IMR-90 (cell line): ENCODE results near the gene FNBP1L. TPM values are rescaled to one million over a fixed set of nuclear protein-coding genes. Genes with fewer than 3 reads are reported as not detected.

Experiments used
- ATAC-seq: fragments of 200-7000 bp; cut with Tn5 transposase; 2 replicates; pipeline ENCODE4 v1.9.1; 2020; ENCODE audit warnings: low read depth, mild to moderate bottlenecking, moderate library complexity
- BruUV-seq: library from RNA; stranded (reverse); fragments of 400-500 nt; replicated peaks from 2 replicates; lab custom pipeline; 2021; lab: Mats Ljungman, UMichigan
- CTCF ChIA-PET: fragments of 300-600 bp; formaldehyde crosslinking; extraction: SDS; loops from one replicate; lab custom pipeline; 2021; ENCODE audit warnings: antibody characterized with exemption; lab: Yijun Ruan, JAX
- POLR2A ChIA-PET: fragments of 300-600 bp; sonication (Branson Sonifier 250); formaldehyde crosslinking; loops from one replicate; lab custom pipeline; 2022; ENCODE audit warnings: antibody characterized with exemption; ENCODE audit not compliant: unreplicated experiment; lab: Charles Lee
- DNase-seq: peaks from one replicate; pipeline ENCODE4 v3.0.0; 2013
- H2AFZ ChIP-seq: replicated peaks from 2 replicates; pipeline ENCODE3; 2013; ENCODE audit warnings: low read length, mild to moderate bottlenecking; ENCODE audit not compliant: poor library complexity
- H2AK5ac ChIP-seq: 2 replicates; pipeline ENCODE4 v1.6.1; 2013; ENCODE audit warnings: low read depth, low read length, inconsistent platforms
- H2AK9ac ChIP-seq: replicated peaks from 2 replicates; pipeline ENCODE3; 2013; ENCODE audit warnings: mild to moderate bottlenecking, low read depth, low read length, moderate library complexity; ENCODE audit not compliant: poor library complexity
- H2BK120ac ChIP-seq: 2 replicates; pipeline ENCODE4 v1.6.1; 2013; ENCODE audit warnings: low read depth, low read length, inconsistent platforms
- H2BK15ac ChIP-seq: 3 replicates; pipeline ENCODE4 v1.6.1; 2013; ENCODE audit warnings: low read depth, low read length, inconsistent platforms
- H2BK20ac ChIP-seq: 2 replicates; pipeline ENCODE4 v1.6.1; 2013; ENCODE audit warnings: low read depth, mild to moderate bottlenecking, inconsistent platforms, low read length, moderate library complexity
- H2BK5ac ChIP-seq: 2 replicates; pipeline ENCODE4 v1.6.1; 2013; ENCODE audit warnings: mild to moderate bottlenecking, low read depth, low read length, inconsistent platforms; ENCODE audit not compliant: poor library complexity, severe bottlenecking
- H3K14ac ChIP-seq: replicated peaks from 2 replicates; pipeline ENCODE4 v1.6.1; 2013; ENCODE audit warnings: low read depth, low read length, inconsistent platforms
- H3K18ac ChIP-seq: 2 replicates; pipeline ENCODE4 v1.6.1; 2013; ENCODE audit warnings: low read depth, low read length, control low read depth
- H3K23ac ChIP-seq: 2 replicates; pipeline ENCODE4 v1.6.1; 2013; ENCODE audit warnings: low read depth, low read length, inconsistent platforms
- H3K27ac ChIP-seq: 2 replicates; pipeline ENCODE4 v1.5.1; 2013; ENCODE audit warnings: mild to moderate bottlenecking, control low read depth, low read length; ENCODE audit not compliant: insufficient read depth
- H3K27me3 ChIP-seq: 2 replicates; pipeline ENCODE4 v1.6.1; 2013; ENCODE audit warnings: low read length; ENCODE audit not compliant: control insufficient read depth, insufficient read depth
- H3K36me3 ChIP-seq: 2 replicates; pipeline ENCODE4 v1.6.1; 2013; ENCODE audit warnings: low read length, mixed read lengths; ENCODE audit not compliant: control insufficient read depth, insufficient read depth
- H3K4ac ChIP-seq: 2 replicates; pipeline ENCODE4 v1.6.1; 2013; ENCODE audit warnings: low read depth, low read length, inconsistent platforms
- H3K4me1 ChIP-seq: 2 replicates; pipeline ENCODE4 v1.6.1; 2013; ENCODE audit warnings: low read length, mixed read lengths; ENCODE audit not compliant: control insufficient read depth, insufficient read depth
- H3K4me2 ChIP-seq: 2 replicates; pipeline ENCODE4 v1.6.1; 2013; ENCODE audit warnings: low read depth, mild to moderate bottlenecking, control low read depth, low read length, moderate library complexity
- H3K4me3 ChIP-seq: 2 replicates; pipeline ENCODE4 v1.5.1; 2013; ENCODE audit warnings: low read depth, mild to moderate bottlenecking, control low read depth, low read length, moderate library complexity; ENCODE audit not compliant: insufficient read depth
- H3K56ac ChIP-seq: 2 replicates; pipeline ENCODE4 v1.6.1; 2013; ENCODE audit warnings: low read length, inconsistent platforms; ENCODE audit not compliant: insufficient read depth; ENCODE audit errors: extremely low read depth
- H3K79me1 ChIP-seq, 2 experiments: 2 replicates each; pipeline ENCODE4 v1.6.1; 2013; ENCODE audit warnings: low read length in 2 of 2, inconsistent platforms in 1 of 2, low read depth in 1 of 2
- H3K9ac ChIP-seq: 2 replicates; pipeline ENCODE4 v1.6.1; 2013; ENCODE audit warnings: low read depth, low read length, control low read depth
- H3K9me1 ChIP-seq: 2 replicates; pipeline ENCODE4 v1.6.1; 2013; ENCODE audit warnings: low read length, inconsistent platforms; ENCODE audit not compliant: insufficient read depth
- H3K9me3 ChIP-seq: 2 replicates; pipeline ENCODE4 v1.6.1; 2013; ENCODE audit warnings: low read length; ENCODE audit not compliant: control insufficient read depth, insufficient read depth
- H4K20me1 ChIP-seq: 2 replicates; pipeline ENCODE4 v1.6.1; 2013; ENCODE audit warnings: low read length, inconsistent platforms; ENCODE audit not compliant: insufficient read depth
- H4K5ac ChIP-seq: 2 replicates; pipeline ENCODE4 v1.6.1; 2013; ENCODE audit warnings: mild to moderate bottlenecking, low read depth, low read length, control low read depth
- H4K8ac ChIP-seq, 2 experiments: 2 replicates each; pipeline ENCODE4 v1.6.1; 2013; ENCODE audit warnings: low read depth in 2 of 2, low read length in 2 of 2, control low read depth in 1 of 2, inconsistent platforms in 1 of 2
- H4K91ac ChIP-seq: 2 replicates; pipeline ENCODE4 v1.6.1; 2013; ENCODE audit warnings: low read depth, low read length, inconsistent platforms; ENCODE audit not compliant: insufficient read depth
- CEBPB ChIP-seq: IDR thresholded peaks from 2 replicates; pipeline ENCODE4 v1.6.1; 2012; ENCODE audit warnings: low read depth, low read length, improper control_type of control experiment
- MAZ ChIP-seq: IDR thresholded peaks from 2 replicates; pipeline ENCODE4 v1.6.1; 2012; ENCODE audit warnings: low read depth, mild to moderate bottlenecking, low read length, improper control_type of control experiment, moderate library complexity, borderline replicate concordance
- dilution Hi-C: fragments of 300-500 bp; cut with HindIII; formaldehyde crosslinking; loops from one replicate; pipeline ENCODE4 v1.14.3; 2018; ENCODE audit warnings: low sequenced_read_pairs; ENCODE audit not compliant: unreplicated experiment
- in situ Hi-C: fragments of 300-500 bp; cut with MboI; formaldehyde crosslinking; loops from 3 replicates; pipeline ENCODE4 v1.14.3; 2019; ENCODE audit warnings: low sequenced_read_pairs, inconsistent platforms, mixed read lengths
- intact Hi-C: fragments of 100-400 bp; cut with micrococcal nuclease; formaldehyde crosslinking; loops from 2 replicates; pipeline ENCODE4 v1.10.0; 2022
- polyA plus RNA-seq, 3 experiments: library from polyadenylated mRNA; depleted of rRNA; stranded (reverse); fragments of >200 nt; gene quantifications; 2 replicates each; pipeline ENCODE4 v1.2.3, GENCODE V29; 2012; ENCODE audit warnings: low replicate concordance in 1 of 3
- total RNA-seq: library from RNA; depleted of rRNA; stranded (reverse); fragments of >200 nt; gene quantifications from 2 replicates; pipeline ENCODE4 v1.2.3, GENCODE V29; 2012

The FNBP1L gene
- total and polyA plus RNA-seq, 2 of the 4 experiments (the other 2 are of a cell fraction): 9.3 to 15.2 TPM

- H4K8ac ChIP-seq: no peak overlapping the region
- no peaks in the 10 kb centered on the region for H3K27me3 ChIP-seq
- H3K14ac ChIP-seq: no peak overlapping the region
- H3K79me1 ChIP-seq: peaks cover 0 to 7% of the 10 kb centered on the region in 2 experiments; a peak in 3 of 4 replicates
- CTCF ChIA-PET: no interaction called here
- dilution Hi-C loops (no loop called here), intact Hi-C loops (no loop called here), in situ Hi-C loops (no loop called here)
- no peak overlapping the region for H2AK5ac ChIP-seq
- no peak overlapping the region for H4K5ac ChIP-seq
- POLR2A ChIA-PET: no interaction called here
- H2BK15ac ChIP-seq: no peak overlapping the region
- no peak overlapping the region for H3K18ac ChIP-seq
- H2AFZ ChIP-seq: no peak overlapping the region
- H4K91ac ChIP-seq: no peak overlapping the region
- ATAC-seq (no peak), DNase-seq (no peak)
- H3K4me2 ChIP-seq: no peak overlapping the region
- TF ChIP-seq MAZ (no peak), CEBPB (peak; percentile 46; the same call in 1 of the 2 replicates)
- H3K56ac ChIP-seq: no peak overlapping the region
- H3K23ac ChIP-seq: no peak overlapping the region
- H3K36me3 ChIP-seq: peaks cover 2% of the 10 kb centered on the region; the same call in 1 of the 2 replicates
- no peak overlapping the region for H2AK9ac ChIP-seq
- no peak overlapping the region for H3K27ac ChIP-seq
- no peaks in the 10 kb centered on the region for H4K20me1 ChIP-seq
- no peak overlapping the region for H2BK5ac ChIP-seq
- no peak overlapping the region for H3K4ac ChIP-seq
- H2BK120ac ChIP-seq: no peak overlapping the region
- H3K4me1 ChIP-seq: peaks cover 3% of the 10 kb centered on the region; the same call in 1 of the 2 replicates
- no peak overlapping the region for H3K4me3 ChIP-seq
- BruUV-seq: no TSS peak
- H3K9me1 ChIP-seq: no peaks in the 10 kb centered on the region
- H3K9ac ChIP-seq: no peak overlapping the region
- H3K9me3 ChIP-seq: no peaks in the 10 kb centered on the region
- H2BK20ac ChIP-seq: no peak overlapping the region
Observed at GRCh38 chr1:93518516-93518915, 70.6 kb downstream of the FNBP1L start.
